Activated T-helper 2 cell treated with anti-CD3 and anti-CD28 coated beads, Interferon-gamma antibody, Interleukin-2, Interleukin-4, amounts not matched to agents 10 μg/mL and 5 μg/mL and 100 μg/mL, durations not matched to agents 14 hours and 24 hours and 36 hours (primary cell): ENCODE results near the gene DHCR24. TPM values are rescaled to one million over a fixed set of nuclear protein-coding genes. Genes with fewer than 3 reads are reported as not detected.

ENCODE experiments used
- DNase-seq: peaks from one replicate; pipeline ENCODE4 v3.0.0; 2021; ENCODE audit warnings: low spot score
- H3K27ac Mint-ChIP-seq: one replicate; pipeline ENCODE4 v1.8.0; 2021; ENCODE audit warnings: mixed read lengths
- H3K27me3 Mint-ChIP-seq: one replicate; pipeline ENCODE4 v1.8.0; 2021; ENCODE audit warnings: low read depth, mixed read lengths
- H3K36me3 Mint-ChIP-seq: one replicate; pipeline ENCODE4 v1.8.0; 2021; ENCODE audit warnings: low read depth, mixed read lengths
- H3K4me1 Mint-ChIP-seq: one replicate; pipeline ENCODE4 v1.8.0; 2021; ENCODE audit warnings: low read depth, mixed read lengths
- H3K4me3 Mint-ChIP-seq: one replicate; pipeline ENCODE4 v1.8.0; 2021; ENCODE audit warnings: low read depth, mild to moderate bottlenecking, moderate library complexity, mixed read lengths
- H3K9me3 Mint-ChIP-seq: one replicate; pipeline ENCODE4 v1.8.0; 2021; ENCODE audit warnings: mixed read lengths
- intact Hi-C: fragments of 100-400 bp; cut with micrococcal nuclease; formaldehyde crosslinking; loops from one replicate; pipeline ENCODE4 v1.15.1; 2023
- total RNA-seq: library from RNA; stranded (reverse); gene quantifications from 2 replicates; pipeline ENCODE4 v1.2.3, GENCODE V29; 2022

The DHCR24 gene
- total RNA-seq, 1 donor from 2014 or later: 231 TPM

DNA sequence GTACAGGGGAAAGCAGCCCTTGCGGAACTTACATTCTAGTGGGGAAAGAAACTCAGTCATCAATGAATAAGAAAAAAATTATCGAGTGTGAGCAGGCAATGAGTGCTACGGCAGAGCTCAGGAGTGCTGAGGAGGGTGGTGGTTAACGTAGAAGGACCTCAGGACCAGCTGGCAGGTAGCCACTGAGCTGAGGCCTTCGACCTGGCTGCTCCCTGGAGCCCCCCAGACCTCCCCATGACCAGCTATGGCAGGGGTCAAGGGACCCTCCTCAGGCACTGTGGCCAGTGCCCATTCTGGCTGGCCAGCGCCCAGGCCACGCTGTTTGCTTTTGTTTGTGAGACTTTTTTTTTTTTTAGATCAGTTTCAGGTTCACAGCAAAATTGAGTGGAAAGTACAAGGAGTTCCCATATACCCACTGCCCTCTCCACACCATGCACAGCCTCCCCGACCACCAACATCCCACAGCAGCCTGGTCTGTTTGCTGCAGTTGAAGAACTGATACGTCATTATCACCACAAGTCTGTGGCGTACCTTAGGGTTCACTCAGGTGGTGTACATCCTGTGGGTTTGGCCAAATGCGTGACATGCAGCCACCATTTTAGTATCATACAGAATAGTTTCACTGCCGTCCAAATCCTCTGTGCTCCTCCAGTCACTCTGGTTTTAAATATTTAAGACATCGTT, 74.1 kb downstream of the DHCR24 start:
- no peak overlapping the region for H3K27ac Mint-ChIP-seq
- intact Hi-C loops: loop anchor here (5.0 kb wide), 1 partner anchor 321 kb away; no protein-coding TSS in a partner anchor

DNA sequence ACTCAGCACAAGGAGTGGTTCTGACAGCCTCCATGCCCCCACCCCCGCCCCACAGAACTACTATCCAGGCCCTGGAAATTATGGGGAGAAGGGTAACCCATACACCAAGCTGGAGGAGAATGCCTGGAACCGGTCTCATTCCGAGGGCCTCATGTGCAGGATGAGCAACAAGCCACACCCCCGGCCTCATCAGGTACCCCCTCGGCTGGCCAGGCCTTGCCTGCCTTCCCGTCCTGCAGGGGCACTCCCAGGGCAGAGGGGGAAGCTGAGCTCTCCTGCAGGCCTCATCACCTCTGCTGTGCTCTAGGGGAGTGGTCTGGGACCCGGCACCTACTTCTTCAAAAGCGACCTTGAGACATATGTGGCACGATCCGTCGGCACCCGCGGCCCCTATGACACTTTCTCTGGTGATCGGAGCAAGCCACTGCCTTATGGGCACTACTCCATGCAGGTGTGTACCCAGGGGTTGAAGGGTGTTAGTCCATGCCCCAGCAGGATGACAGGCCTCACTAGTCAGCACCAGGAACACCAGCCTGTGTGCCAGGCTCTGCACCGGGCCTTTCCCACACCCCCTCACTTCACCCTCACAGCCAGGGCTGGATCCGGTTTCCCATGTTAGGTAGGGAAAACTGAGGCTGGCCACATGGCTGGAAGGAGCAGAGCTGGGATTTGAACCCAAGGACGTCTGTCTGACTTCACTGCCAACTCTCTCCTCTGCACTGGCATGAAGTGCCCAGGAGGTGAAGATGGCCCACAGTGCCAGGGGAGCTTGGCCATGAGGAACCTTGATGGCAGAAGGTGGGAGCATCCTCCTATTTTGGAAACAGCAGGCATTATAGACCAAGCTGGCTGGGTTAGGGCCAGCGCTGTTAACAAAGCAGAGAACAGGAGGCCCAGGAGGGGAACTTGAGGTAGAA, 75.0 kb downstream of the DHCR24 start:
- no peaks in the 10 kb centered on the region for H3K36me3 Mint-ChIP-seq
- H3K27me3 Mint-ChIP-seq: no peaks in the 10 kb centered on the region
- DNase-seq: peak; percentile 3
- peaks cover 10% of the 10 kb centered on the region for H3K4me1 Mint-ChIP-seq
- intact Hi-C loops: loop anchor here (5.0 kb wide), 1 partner anchor 320 kb away; no protein-coding TSS in a partner anchor
- no peak overlapping the region for H3K27ac Mint-ChIP-seq
- no peak overlapping the region for H3K4me3 Mint-ChIP-seq
- no peaks in the 10 kb centered on the region for H3K9me3 Mint-ChIP-seq

More for the DNA sequence above, 74.1 kb downstream of the DHCR24 start:
- H3K27me3 Mint-ChIP-seq: no peaks in the 10 kb centered on the region
- H3K4me3 Mint-ChIP-seq: no peak overlapping the region
- no peaks in the 10 kb centered on the region for H3K36me3 Mint-ChIP-seq
- H3K9me3 Mint-ChIP-seq: no peaks in the 10 kb centered on the region
- peaks cover 6% of the 10 kb centered on the region for H3K4me1 Mint-ChIP-seq
- no peak for DNase-seq

- intact Hi-C loops: loop anchor here (5.0 kb wide), 1 partner anchor 319 kb away; no protein-coding TSS in a partner anchor
- peaks cover 12% of the 10 kb centered on the region for H3K4me1 Mint-ChIP-seq
These were observed 75.9 kb downstream of the DHCR24 start for GRCh38 chr1:54811066-54811465.

GRCh38 chr1:54810153-54810942, 76.6 kb downstream of the DHCR24 start:
- Mint-ChIP-seq H3K9me3 (no peaks in the 10 kb centered on the region), H3K4me1 (peaks cover 12% of the 10 kb centered on the region), H3K36me3 (no peaks in the 10 kb centered on the region), H3K27ac (no peak overlapping the region), H3K27me3 (no peaks in the 10 kb centered on the region), H3K4me3 (no peak overlapping the region)
- DNase-seq: peak; percentile 51
- intact Hi-C loops: loop anchor here (1.0 to 5.0 kb wide), 2 partner anchors 138 to 318 kb away; no protein-coding TSS in a partner anchor

More at GRCh38 chr1:54811066-54811465, 75.9 kb downstream of the DHCR24 start:
- H3K27ac Mint-ChIP-seq: no peak overlapping the region
- no peak overlapping the region for H3K4me3 Mint-ChIP-seq
- H3K36me3 Mint-ChIP-seq: no peaks in the 10 kb centered on the region
- H3K9me3 Mint-ChIP-seq: no peaks in the 10 kb centered on the region
- no peaks in the 10 kb centered on the region for H3K27me3 Mint-ChIP-seq
- peak; percentile 2 for DNase-seq

DNA sequence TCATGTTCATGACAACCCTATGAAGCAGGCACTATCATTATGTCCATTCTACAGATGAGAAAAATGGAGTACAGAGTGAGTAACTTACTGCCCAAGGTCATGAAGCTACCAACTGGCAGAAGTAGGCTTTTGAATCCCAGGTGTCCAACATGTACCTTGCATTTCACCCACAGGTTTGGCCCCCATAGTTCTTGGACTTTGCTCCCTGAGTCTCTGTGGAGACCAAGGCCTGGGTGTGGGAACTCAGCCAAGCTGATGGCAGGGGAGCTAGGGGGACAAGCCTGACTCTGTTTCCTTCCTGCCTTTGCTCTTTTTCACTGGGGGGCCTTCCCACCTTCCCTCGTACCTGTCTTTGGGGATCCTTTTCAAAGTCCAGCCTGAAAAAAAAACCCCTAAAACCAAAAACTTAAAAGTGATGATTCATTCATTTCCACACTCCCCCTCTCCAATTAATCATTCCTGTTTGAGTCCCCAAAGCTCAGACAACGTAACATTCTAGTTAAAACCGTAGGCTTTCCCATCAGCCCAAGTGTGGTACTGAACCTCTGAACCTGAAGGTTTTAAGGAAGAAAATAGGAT, 77.4 kb downstream of the DHCR24 start:
- Mint-ChIP-seq H3K4me1 (peaks cover 16% of the 10 kb centered on the region), H3K27me3 (no peaks in the 10 kb centered on the region), H3K4me3 (no peak overlapping the region), H3K9me3 (no peaks in the 10 kb centered on the region), H3K27ac (no peak overlapping the region), H3K36me3 (no peaks in the 10 kb centered on the region)
- DNase-seq: no peak
- intact Hi-C loops: loop anchor here (1.0 to 5.0 kb wide), 2 partner anchors 137 to 317 kb away; no protein-coding TSS in a partner anchor

GRCh38 chr1:54808443-54809207, 78.4 kb downstream of the DHCR24 start:
- intact Hi-C loops: no loop called here
- Mint-ChIP-seq H3K9me3 (no peaks in the 10 kb centered on the region), H3K4me3 (no peak overlapping the region), H3K36me3 (no peaks in the 10 kb centered on the region), H3K4me1 (peaks cover 24% of the 10 kb centered on the region), H3K27me3 (no peaks in the 10 kb centered on the region), H3K27ac (no peak overlapping the region)
- no peak for DNase-seq

- no peaks in the 10 kb centered on the region for H3K36me3 Mint-ChIP-seq
- H3K9me3 Mint-ChIP-seq: no peaks in the 10 kb centered on the region
- H3K4me1 Mint-ChIP-seq: peaks cover 21% of the 10 kb centered on the region
- H3K27ac Mint-ChIP-seq: no peak overlapping the region
- no peak for DNase-seq
- no peaks in the 10 kb centered on the region for H3K27me3 Mint-ChIP-seq
- no peak overlapping the region for H3K4me3 Mint-ChIP-seq
- intact Hi-C loops: no loop called here
These were observed 79.2 kb downstream of the DHCR24 start for GRCh38 chr1:54807756-54808155.

- H3K4me3 Mint-ChIP-seq: no peak overlapping the region
- intact Hi-C loops: no loop called here
These were observed 79.9 kb downstream of the DHCR24 start for GRCh38 chr1:54806931-54807611.

GRCh38 chr1:54805981-54806381, 81.0 kb downstream of the DHCR24 start:
- H3K4me3 Mint-ChIP-seq: no peak overlapping the region
- H3K9me3 Mint-ChIP-seq: no peaks in the 10 kb centered on the region
- no peak overlapping the region for H3K27ac Mint-ChIP-seq
- no peaks in the 10 kb centered on the region for H3K36me3 Mint-ChIP-seq
- no peak for DNase-seq
- intact Hi-C loops: no loop called here
- H3K27me3 Mint-ChIP-seq: no peaks in the 10 kb centered on the region
- H3K4me1 Mint-ChIP-seq: peaks cover 27% of the 10 kb centered on the region

More at GRCh38 chr1:54806931-54807611, 79.9 kb downstream of the DHCR24 start:
- Mint-ChIP-seq H3K9me3 (no peaks in the 10 kb centered on the region), H3K27ac (no peak overlapping the region), H3K27me3 (no peaks in the 10 kb centered on the region), H3K4me1 (peaks cover 21% of the 10 kb centered on the region), H3K36me3 (no peaks in the 10 kb centered on the region)
- no peak for DNase-seq

GRCh38 chr1:54805466-54805865, 81.5 kb downstream of the DHCR24 start:
- intact Hi-C loops: no loop called here
- Mint-ChIP-seq H3K4me3 (no peak overlapping the region), H3K27ac (no peak overlapping the region), H3K27me3 (no peaks in the 10 kb centered on the region), H3K4me1 (peaks cover 27% of the 10 kb centered on the region), H3K9me3 (no peaks in the 10 kb centered on the region), H3K36me3 (no peaks in the 10 kb centered on the region)
- no peak for DNase-seq

GRCh38 chr1:54804471-54805132, 82.4 kb downstream of the DHCR24 start:
- Mint-ChIP-seq H3K4me3 (no peak overlapping the region), H3K27me3 (no peaks in the 10 kb centered on the region), H3K9me3 (no peaks in the 10 kb centered on the region), H3K27ac (no peak overlapping the region), H3K36me3 (no peaks in the 10 kb centered on the region), H3K4me1 (peaks cover 34% of the 10 kb centered on the region)
- intact Hi-C loops: loop anchor here (5.0 kb wide), 1 partner anchor 262 kb away; no protein-coding TSS in a partner anchor
- no peak for DNase-seq
